Activated naive CD4-positive, alpha-beta T cell treated with anti-CD3 and anti-CD28 coated beads, Interleukin-2, amount 10 ng/mL, durations not matched to agents 7 days and 5 days (primary cell): ENCODE measurements around the gene NAT10.

Experiments
- CTCF ChIA-PET: fragments of 350-600 bp; sonication (Branson Sonifier 250); formaldehyde crosslinking; loops from one replicate; lab custom pipeline; 2021; ENCODE audit warnings: antibody characterized with exemption; lab: Charles Lee
- DNase-seq: peaks from one replicate; pipeline ENCODE4 v3.0.0-alpha.2; 2020
- H3K27ac Mint-ChIP-seq: one replicate; pipeline ENCODE4 v1.8.0; 2021; ENCODE audit warnings: mild to moderate bottlenecking, moderate library complexity, mixed read lengths
- H3K27me3 Mint-ChIP-seq: one replicate; pipeline ENCODE4 v1.8.0; 2021; ENCODE audit warnings: mild to moderate bottlenecking, mixed read lengths
- H3K36me3 Mint-ChIP-seq: one replicate; pipeline ENCODE4 v1.8.0; 2021; ENCODE audit warnings: mixed read lengths
- H3K4me1 Mint-ChIP-seq: one replicate; pipeline ENCODE4 v1.8.0; 2021; ENCODE audit warnings: mixed read lengths
- H3K4me3 Mint-ChIP-seq: one replicate; pipeline ENCODE4 v1.8.0; 2021; ENCODE audit warnings: mild to moderate bottlenecking, moderate library complexity, mixed read lengths
- H3K9me3 Mint-ChIP-seq: one replicate; pipeline ENCODE4 v1.8.0; 2021; ENCODE audit warnings: mixed read lengths

The NAT10 gene

GRCh38 chr11:34126959-34127848, 21.8 kb downstream of the NAT10 start:
- no peak for DNase-seq
- H3K27me3 Mint-ChIP-seq: no peaks in the 10 kb centered on the region
- CTCF ChIA-PET: no interaction called here
- H3K4me1 Mint-ChIP-seq: no peaks in the 10 kb centered on the region
- no peak overlapping the region for H3K4me3 Mint-ChIP-seq
- no peak overlapping the region for H3K27ac Mint-ChIP-seq
- H3K36me3 Mint-ChIP-seq: peaks cover 54% of the 10 kb centered on the region
- H3K9me3 Mint-ChIP-seq: no peaks in the 10 kb centered on the region

DNA sequence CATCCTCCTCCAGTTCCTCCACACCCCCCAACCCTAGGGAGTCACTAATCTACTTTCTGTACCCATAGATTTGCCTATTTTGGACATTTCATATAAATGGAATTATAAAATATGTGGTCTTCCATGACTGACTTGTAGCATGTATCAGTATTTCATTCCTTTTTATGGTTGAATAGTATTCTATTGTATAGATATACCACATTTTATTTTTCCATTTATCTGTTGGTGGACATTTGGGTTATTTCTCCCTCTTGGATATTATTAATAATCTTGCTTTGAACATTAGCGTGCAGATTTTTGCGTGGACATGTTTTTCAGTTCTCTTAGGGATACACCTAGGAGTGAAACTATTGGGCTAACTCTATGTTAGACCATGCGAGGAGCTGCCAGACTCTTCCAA, 23.4 kb downstream of the NAT10 start:
- CTCF ChIA-PET: no interaction called here
- Mint-ChIP-seq H3K9me3 (no peaks in the 10 kb centered on the region), H3K36me3 (peaks cover 52% of the 10 kb centered on the region), H3K4me3 (no peak overlapping the region), H3K4me1 (no peaks in the 10 kb centered on the region), H3K27ac (no peak overlapping the region), H3K27me3 (no peaks in the 10 kb centered on the region)
- no peak for DNase-seq

GRCh38 chr11:34132261-34132965, 27.0 kb downstream of the NAT10 start:
- H3K27me3 Mint-ChIP-seq: no peaks in the 10 kb centered on the region
- no peak overlapping the region for H3K27ac Mint-ChIP-seq
- H3K4me1 Mint-ChIP-seq: no peaks in the 10 kb centered on the region
- CTCF ChIA-PET: no interaction called here
- H3K9me3 Mint-ChIP-seq: no peaks in the 10 kb centered on the region
- H3K4me3 Mint-ChIP-seq: no peak overlapping the region
- DNase-seq: no peak
- peaks cover 42% of the 10 kb centered on the region for H3K36me3 Mint-ChIP-seq

DNA sequence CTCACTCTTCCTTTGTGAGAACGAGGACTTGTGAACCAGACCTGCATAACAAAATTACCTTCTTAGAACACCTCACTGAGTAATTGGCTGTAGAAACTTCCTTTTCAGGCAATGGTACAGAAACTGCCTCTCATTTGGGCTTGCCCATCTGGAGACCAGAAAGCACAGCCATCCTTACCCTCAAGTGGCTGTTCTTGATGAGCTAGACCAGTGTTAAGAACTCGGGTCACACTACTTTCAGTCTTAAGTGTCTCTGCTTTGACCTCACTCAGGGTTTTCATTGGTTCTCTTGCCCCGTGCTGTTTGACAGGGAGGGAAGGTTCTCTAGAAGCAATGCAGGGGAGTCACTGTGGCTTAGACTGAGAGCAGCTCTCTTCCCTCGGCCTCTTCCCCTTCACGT, 29.3 kb downstream of the NAT10 start:
- no peaks in the 10 kb centered on the region for H3K27me3 Mint-ChIP-seq
- H3K27ac Mint-ChIP-seq: no peak overlapping the region
- no peak overlapping the region for H3K4me3 Mint-ChIP-seq
- H3K9me3 Mint-ChIP-seq: no peaks in the 10 kb centered on the region
- no peak for DNase-seq
- CTCF ChIA-PET: no interaction called here
- peaks cover 45% of the 10 kb centered on the region for H3K36me3 Mint-ChIP-seq
- H3K4me1 Mint-ChIP-seq: no peaks in the 10 kb centered on the region

DNA sequence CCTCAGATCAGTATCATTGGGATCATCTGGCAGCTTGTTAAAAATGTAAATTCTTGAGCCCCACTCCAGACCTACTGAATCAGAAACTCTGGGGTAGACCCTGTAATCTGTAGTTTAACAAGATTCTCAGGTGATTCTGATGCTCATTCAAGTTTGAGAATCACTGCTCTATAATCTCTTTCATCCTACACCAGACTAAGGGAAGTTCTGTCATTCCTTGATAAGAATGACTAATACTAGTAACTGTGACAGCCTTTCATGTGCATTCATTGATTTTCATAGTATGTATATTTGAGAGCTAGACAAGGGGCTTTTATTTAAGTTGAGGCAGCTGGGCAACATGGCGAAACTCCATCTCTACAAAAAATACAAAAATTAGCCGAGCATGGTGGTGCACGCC, 30.0 kb downstream of the NAT10 start:
- CTCF ChIA-PET: interaction anchor here (0.8 kb wide), 1 partner anchor 148 kb away, joined by 3 read pairs; no protein-coding TSS in a partner anchor
- no peaks in the 10 kb centered on the region for H3K4me1 Mint-ChIP-seq
- no peak for DNase-seq
- no peak overlapping the region for H3K27ac Mint-ChIP-seq
- H3K4me3 Mint-ChIP-seq: no peak overlapping the region
- H3K27me3 Mint-ChIP-seq: no peaks in the 10 kb centered on the region
- peaks cover 45% of the 10 kb centered on the region for H3K36me3 Mint-ChIP-seq
- H3K9me3 Mint-ChIP-seq: no peaks in the 10 kb centered on the region

DNA sequence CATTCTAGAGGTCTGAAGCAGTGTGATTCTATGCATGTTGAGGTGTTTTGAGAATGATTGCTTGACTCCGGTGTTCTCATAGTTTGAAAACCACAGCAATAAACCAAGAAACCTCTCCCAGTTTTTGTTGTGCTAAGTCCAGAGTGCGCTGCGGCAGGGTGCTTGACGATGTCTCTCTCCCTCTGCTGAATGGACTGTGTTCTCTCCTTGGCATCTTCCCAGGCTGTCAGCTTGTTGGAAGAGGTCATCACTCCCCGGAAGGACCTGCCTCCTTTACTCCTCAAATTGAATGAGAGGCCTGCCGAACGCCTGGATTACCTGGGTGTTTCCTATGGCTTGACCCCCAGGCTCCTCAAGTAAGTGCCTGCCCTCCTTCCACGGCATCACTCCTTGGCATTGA, 31.0 kb downstream of the NAT10 start:
- CTCF ChIA-PET: no interaction called here
- Mint-ChIP-seq H3K36me3 (peaks cover 47% of the 10 kb centered on the region), H3K27me3 (no peaks in the 10 kb centered on the region), H3K4me3 (no peak overlapping the region), H3K4me1 (no peaks in the 10 kb centered on the region), H3K9me3 (no peaks in the 10 kb centered on the region), H3K27ac (no peak overlapping the region)
- DNase-seq: no peak

- Mint-ChIP-seq H3K27me3 (no peaks in the 10 kb centered on the region), H3K27ac (no peak overlapping the region), H3K4me1 (no peaks in the 10 kb centered on the region), H3K4me3 (no peak overlapping the region), H3K9me3 (no peaks in the 10 kb centered on the region), H3K36me3 (peaks cover 49% of the 10 kb centered on the region)
- CTCF ChIA-PET: no interaction called here
- DNase-seq: no peak
Observed at GRCh38 chr11:34139346-34139745, 33.9 kb downstream of the NAT10 start.

GRCh38 chr11:34140149-34140548, 34.7 kb downstream of the NAT10 start:
- Mint-ChIP-seq H3K4me1 (no peaks in the 10 kb centered on the region), H3K27ac (no peak overlapping the region), H3K36me3 (peaks cover 52% of the 10 kb centered on the region), H3K9me3 (no peaks in the 10 kb centered on the region), H3K27me3 (no peaks in the 10 kb centered on the region), H3K4me3 (no peak overlapping the region)
- no peak for DNase-seq
- CTCF ChIA-PET: no interaction called here

- no peaks in the 10 kb centered on the region for H3K4me1 Mint-ChIP-seq
- no peak overlapping the region for H3K4me3 Mint-ChIP-seq
- no peaks in the 10 kb centered on the region for H3K27me3 Mint-ChIP-seq
- H3K27ac Mint-ChIP-seq: no peak overlapping the region
- CTCF ChIA-PET: interaction anchor here (1.0 kb wide), 1 partner anchor 31 kb away, joined by 3 read pairs; no protein-coding TSS in a partner anchor
- no peaks in the 10 kb centered on the region for H3K9me3 Mint-ChIP-seq
- no peak for DNase-seq
- H3K36me3 Mint-ChIP-seq: peaks cover 57% of the 10 kb centered on the region
Observed at GRCh38 chr11:34143048-34143447, 37.6 kb downstream of the NAT10 start.

GRCh38 chr11:34145073-34145472, 39.6 kb downstream of the NAT10 start:
- Mint-ChIP-seq H3K27me3 (no peaks in the 10 kb centered on the region), H3K36me3 (peaks cover 54% of the 10 kb centered on the region), H3K9me3 (no peaks in the 10 kb centered on the region), H3K27ac (no peak overlapping the region), H3K4me3 (no peak overlapping the region), H3K4me1 (no peaks in the 10 kb centered on the region)
- DNase-seq: no peak
- CTCF ChIA-PET: interaction anchor here (0.8 to 1.1 kb wide), 2 partner anchors 11 to 157 kb away, joined by 3 to 5 read pairs; no protein-coding TSS in a partner anchor

DNA sequence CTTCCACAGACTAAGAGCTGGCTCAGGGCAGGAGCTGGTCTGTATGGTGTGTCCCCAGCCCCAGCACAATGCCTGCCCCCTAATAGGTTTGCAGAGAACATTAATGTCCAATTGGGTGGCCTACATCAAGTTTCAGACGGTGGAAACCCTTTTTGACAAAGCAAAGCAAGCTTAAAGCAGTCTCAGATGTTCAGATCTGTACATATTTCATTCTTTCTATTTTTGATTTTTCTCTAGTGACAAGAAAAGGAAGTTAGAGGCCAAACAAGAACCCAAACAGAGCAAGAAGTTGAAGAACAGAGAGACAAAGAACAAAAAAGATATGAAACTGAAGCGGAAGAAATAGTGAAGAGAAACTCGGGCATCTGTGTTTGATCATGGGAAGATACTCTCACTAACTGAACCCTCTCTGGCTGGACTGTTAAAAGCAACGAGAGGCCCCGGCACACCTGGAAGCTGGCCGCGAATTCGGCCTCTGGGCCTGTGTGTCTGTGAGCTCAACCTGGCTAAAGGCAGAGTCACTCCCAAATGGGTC, 40.5 kb downstream of the NAT10 start:
- H3K4me3 Mint-ChIP-seq: no peak overlapping the region
- peaks cover 51% of the 10 kb centered on the region for H3K36me3 Mint-ChIP-seq
- peak overlapping the region; percentile 13 for H3K27ac Mint-ChIP-seq

DNA sequence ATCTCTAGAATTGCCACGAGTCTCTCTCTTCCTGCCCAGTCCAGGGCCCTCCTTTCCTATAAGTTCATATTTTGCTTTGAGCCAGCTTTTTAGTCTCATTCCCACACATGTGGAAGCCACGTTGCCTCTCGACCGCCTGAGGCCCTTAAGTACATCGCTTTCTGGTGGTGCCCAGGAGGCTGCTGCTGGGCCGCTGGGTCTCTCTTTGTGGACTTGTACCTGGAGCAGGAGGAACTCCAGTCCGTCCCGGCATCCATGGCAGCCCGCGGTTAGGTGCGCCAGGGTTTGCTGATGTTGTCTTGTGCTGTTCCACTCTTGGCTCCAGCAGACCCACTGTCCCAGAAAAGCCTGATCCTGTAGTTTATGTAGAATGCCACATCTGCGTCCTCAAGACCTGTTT, 41.0 kb downstream of the NAT10 start:
- CTCF ChIA-PET: interaction anchor here (0.6 kb wide), 1 partner anchor 348 kb away, joined by 3 read pairs; no protein-coding TSS in a partner anchor
- Mint-ChIP-seq H3K27me3 (no peaks in the 10 kb centered on the region), H3K9me3 (no peaks in the 10 kb centered on the region), H3K27ac (no peak overlapping the region), H3K36me3 (peaks cover 47% of the 10 kb centered on the region), H3K4me3 (no peak overlapping the region), H3K4me1 (no peaks in the 10 kb centered on the region)
- DNase-seq: no peak

More for the DNA sequence above, 40.5 kb downstream of the NAT10 start:
- CTCF ChIA-PET: interaction anchor here (1.1 kb wide), 1 partner anchor 10 kb away, joined by 3 read pairs; no protein-coding TSS in a partner anchor
- no peaks in the 10 kb centered on the region for H3K4me1 Mint-ChIP-seq
- H3K9me3 Mint-ChIP-seq: no peaks in the 10 kb centered on the region
- no peaks in the 10 kb centered on the region for H3K27me3 Mint-ChIP-seq
- DNase-seq: no peak

DNA sequence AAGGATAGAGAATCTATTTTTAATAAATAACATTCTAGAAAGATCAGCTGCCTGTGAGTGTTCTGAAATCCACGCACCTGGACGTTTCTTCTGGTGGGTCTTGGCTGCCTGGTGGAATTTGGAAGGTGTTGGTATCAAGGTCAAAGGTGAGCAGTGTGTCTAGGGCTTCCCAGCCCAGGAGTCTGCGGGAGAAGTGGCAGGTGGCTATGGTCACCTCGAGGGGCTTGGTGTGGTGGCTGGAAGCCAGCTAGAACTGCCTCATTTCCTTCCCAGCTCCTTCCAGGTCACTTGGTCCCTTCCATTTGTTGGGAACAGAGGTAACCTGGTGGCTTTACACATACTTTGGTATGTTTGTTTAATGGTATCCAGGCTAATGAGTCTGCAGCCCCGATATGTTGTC, 41.4 kb downstream of the NAT10 start:
- H3K9me3 Mint-ChIP-seq: no peaks in the 10 kb centered on the region
- no peak overlapping the region for H3K4me3 Mint-ChIP-seq
- no peaks in the 10 kb centered on the region for H3K4me1 Mint-ChIP-seq
- H3K27me3 Mint-ChIP-seq: no peaks in the 10 kb centered on the region
- no peak for DNase-seq
- CTCF ChIA-PET: interaction anchor here (0.6 kb wide), 1 partner anchor 347 kb away, joined by 3 read pairs; no protein-coding TSS in a partner anchor
- H3K36me3 Mint-ChIP-seq: peaks cover 42% of the 10 kb centered on the region
- peak overlapping the region; percentile 7 for H3K27ac Mint-ChIP-seq

DNA sequence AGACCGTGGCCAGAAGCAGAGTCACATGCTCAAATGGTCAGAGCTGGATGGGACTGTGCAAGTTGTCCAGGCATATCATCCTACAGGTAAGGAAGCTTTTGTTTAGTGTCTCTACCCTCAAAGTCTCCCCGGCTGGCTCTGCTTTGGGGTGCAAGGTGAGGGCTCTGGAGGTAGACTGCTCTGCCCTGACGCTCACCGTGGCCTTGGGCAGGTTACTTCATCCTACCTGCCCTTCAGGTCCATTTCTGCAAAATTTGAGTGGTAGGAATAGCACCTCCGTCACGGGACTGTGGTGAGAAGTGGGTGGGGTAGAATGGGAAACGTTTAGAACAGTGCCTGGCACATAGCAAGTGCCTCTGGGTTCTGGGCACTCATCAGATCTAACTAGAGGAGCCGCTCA, 42.2 kb downstream of the NAT10 start:
- CTCF ChIA-PET: no interaction called here
- Mint-ChIP-seq H3K4me3 (no peak overlapping the region), H3K36me3 (peaks cover 39% of the 10 kb centered on the region), H3K27ac (no peak overlapping the region), H3K9me3 (no peaks in the 10 kb centered on the region), H3K27me3 (no peaks in the 10 kb centered on the region), H3K4me1 (no peaks in the 10 kb centered on the region)
- DNase-seq: no peak
